NCI-H526 treated with DMSO at 0.1 percent for 48 hours (cell line): ENCODE results near the gene LRRFIP1.
A peak's percentile ranks its signal among the peaks of the same experiment; 100 is the strongest.

Experiments used
- DNase-seq: peaks from one replicate; lab custom pipeline; 2025; lab: John Stamatoyannopoulos, UW

LRRFIP1 gene

GRCh38 chr2:237723602-237724001, 96.2 kb downstream of the LRRFIP1 start:
- no peak for DNase-seq

DNA sequence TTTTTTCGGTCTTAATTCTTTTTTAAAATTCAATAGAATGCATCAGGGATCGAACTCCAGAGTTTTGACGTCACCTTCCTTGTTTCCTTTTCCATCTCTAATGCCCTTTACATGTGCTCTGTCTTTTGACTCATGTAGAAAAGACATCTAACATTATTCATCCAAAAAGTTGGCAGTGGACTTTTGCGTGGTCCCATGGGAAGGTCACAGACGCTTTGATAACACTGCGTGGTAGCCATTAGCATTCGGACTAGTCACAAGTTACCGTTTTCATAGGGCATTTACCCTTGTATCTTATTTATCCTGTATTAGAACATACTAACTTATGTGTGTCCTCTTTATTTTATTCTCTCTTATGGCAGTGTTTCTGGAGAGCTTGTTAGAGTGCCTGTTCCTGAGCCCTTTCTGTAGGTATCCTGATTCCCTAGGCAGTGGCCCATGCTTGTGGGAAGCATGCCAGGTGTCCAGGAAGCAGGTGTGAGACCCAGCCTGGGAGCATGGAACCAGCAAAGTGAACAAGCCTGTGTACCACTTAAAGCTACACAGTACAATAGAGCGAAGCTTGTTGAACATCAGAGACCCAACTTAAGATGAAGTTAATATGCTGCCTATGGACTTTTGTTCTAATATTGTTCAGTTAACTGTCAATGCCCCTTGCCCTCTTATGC, 97.6 kb downstream of the LRRFIP1 start:
- DNase-seq = no peak

DNA sequence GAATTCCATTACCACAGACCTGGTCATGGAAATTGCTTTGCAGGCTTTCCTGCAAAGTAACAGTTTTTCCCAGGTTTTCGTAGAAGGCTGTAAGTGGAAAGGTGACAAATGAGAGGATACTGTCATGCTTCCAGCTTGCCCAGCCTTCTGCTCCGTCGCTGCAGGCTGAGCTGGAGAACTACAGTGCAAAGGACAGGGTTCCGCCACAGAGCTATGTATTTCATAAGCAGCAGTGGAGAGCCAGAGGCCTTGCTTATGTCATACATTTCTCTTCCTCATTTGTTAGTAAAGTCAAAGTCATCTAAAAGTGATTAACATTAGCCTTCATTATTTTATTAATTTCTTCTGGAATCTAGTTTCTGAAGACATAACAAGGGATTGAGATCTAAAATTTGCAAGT, 98.3 kb downstream of the LRRFIP1 start:
- DNase-seq = no peak

GRCh38 chr2:237726401-237726830, 99.0 kb downstream of the LRRFIP1 start:
- DNase-seq = peak; percentile 56

DNA sequence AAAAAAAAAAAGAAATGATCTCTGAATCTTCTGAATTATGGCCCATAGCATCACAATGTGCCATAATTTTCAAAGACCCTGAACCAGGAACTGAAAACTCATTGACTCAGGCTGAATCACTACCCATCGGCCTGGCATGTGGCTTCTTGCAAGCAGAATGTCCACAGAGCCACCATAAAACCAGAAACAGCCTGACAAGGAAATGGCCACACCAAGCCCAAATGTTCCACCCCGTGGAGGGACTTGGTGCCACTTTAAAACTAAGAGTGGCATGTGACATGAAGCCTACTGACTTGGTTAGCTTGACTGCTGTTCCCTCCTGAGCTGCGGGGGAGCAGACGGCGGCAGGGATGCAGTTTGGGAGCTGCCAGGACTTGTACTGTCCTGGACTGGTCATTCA, 100.0 kb downstream of the LRRFIP1 start:
- no peak for DNase-seq

GRCh38 chr2:237729681-237730475, 102.5 kb downstream of the LRRFIP1 start:
- DNase-seq = no peak

GRCh38 chr2:237731663-237732062, 104.3 kb downstream of the LRRFIP1 start:
- DNase-seq = no peak

DNA sequence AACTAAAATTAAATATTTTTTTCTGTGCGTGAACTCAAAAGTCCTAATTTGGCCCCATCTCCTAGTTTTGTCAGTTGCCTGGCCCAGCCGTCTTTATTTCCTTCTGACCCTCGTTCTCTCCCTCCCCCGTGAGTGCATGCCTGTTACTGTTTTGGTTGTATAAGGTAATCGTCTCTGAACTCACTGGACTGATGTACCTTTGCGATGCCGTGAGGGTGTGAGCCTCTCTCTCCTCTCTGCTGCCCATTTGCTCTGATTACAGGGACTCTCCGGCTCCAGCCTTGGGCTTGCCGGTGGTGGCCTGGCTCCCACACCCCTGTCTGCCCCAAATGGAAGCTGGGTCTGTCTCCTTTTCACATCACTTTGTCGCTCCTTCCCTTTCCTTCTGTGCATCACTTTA, 104.7 kb downstream of the LRRFIP1 start:
- DNase-seq = no peak

DNA sequence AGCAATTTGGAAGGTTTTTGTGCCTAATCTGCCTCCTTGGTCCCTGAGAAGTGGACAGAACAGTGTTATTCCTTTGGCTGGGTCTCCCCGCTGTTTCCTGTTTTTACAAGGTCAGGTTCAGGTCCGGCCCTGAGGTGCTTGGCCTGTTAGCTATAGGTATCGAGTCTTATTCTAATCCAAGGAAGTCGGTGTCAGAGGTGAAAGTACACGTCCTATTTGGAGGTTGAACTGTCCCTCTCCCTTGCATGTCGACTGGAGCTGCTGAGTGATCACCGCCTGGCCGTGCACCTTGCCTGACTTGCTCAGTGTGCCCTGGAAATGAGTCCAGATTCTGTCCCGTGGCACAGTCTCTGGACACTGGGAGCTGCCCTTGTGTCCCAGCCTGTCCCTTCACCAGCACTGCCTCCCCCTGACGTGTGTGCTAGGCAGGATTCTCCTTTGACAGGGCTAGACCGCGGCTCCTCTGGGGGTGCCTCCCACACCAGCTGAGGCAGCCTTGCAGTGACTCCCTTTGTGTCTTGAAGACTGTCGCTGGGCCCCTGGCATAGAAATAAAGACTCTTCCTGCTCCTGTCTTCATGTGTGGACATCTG, 105.5 kb downstream of the LRRFIP1 start:
- no peak for DNase-seq

GRCh38 chr2:237733677-237734300, 106.4 kb downstream of the LRRFIP1 start:
- peak; percentile 60 for DNase-seq

DNA sequence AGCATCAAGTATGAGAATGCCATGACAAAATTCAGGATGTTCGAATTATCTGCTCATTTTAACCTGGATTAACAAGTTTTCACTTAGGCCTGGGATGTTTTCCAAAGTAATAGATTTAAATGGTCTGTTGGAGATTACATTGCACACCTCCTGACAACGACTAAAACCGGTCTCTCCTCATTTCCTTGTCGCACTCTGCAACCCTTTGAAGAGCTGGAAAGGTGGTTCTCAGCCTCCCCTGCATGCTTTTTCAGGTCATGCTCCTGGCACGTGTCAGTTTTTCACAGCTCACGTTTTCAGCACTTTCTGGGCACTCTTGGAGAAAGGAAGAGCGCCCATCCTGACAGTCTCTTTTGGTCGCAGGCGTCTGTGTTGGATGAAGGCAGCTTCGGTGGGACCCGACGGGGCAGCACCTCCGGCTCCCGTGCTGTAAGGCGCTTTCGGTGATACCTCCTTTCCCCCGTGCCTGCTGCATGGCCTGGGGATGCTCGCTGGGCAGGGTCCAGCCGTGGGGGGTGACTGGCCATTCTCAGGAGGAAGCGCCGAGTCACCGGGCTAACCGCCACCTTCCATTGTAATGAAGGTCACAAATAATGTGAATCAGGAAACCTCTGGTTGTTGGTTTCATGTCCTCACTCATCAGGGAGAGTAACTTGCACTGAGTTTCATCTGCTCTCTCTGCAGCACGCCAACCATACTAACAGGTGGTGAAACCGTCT, 107.7 kb downstream of the LRRFIP1 start:
- no peak for DNase-seq

- DNase-seq = no peak
These were observed 108.4 kb downstream of the LRRFIP1 start for GRCh38 chr2:237735798-237736197.

DNA sequence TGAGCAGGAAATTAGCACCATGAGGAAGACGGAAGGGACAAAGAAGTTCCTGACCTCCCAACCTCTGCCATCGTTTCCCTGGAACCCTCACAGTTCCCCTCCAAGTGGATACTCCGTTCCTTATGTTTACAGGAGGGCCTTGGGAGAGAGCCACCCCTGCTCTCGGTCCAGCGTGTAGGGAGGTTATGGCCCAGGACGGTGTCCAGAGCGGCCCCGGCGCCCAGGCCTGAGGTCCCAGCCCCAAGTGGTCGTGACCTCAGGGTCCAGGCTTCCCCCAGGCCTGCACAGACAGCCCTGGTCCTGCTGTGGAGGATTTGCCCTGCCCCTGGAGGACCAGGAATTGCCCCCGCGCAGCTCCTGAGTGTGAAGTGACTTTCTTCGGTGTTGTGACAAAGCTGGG, 109.4 kb downstream of the LRRFIP1 start:
- DNase-seq = no peak

GRCh38 chr2:237737196-237737865, 109.9 kb downstream of the LRRFIP1 start:
- no peak for DNase-seq

DNA sequence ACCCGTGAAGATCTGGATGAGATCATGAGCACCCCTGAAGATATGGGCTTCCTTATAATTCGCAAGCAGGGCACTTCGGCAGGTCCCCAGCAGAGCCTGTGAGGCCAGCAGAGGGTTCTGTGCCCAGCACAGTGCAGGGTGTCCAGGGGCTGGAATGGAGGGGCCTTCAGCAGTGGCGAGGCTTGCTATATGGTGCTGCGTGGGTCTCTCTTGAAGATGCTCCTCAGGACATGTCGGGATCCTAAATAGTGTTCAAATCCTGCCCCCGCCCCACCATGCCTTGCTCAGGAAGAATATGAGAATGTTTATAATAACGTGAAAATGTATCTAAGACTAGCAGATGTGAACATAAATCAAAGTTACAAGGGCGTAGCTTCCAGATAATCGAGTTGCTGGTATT, 110.9 kb downstream of the LRRFIP1 start:
- DNase-seq = no peak

- no peak for DNase-seq
These were observed 111.7 kb downstream of the LRRFIP1 start for GRCh38 chr2:237739101-237739500.

DNA sequence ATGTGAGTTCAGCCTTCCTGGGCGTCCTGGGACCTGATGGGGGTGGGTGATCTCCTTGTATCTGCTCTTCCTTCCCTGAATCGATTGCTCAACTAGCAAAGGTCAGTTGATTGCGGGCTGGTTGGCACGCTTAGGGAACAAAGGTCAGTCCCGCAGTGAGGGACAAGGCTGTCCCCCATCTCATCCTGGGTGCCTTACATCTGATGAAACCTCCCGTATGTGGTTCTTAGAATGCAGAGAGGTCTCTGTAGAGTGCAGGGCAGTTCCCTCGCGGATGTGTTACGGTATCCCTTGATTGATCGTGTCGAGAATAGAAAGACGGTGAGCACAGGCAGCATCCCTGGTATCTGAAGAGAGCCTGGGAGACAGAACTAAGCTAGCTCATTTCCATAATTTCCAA, 114.8 kb downstream of the LRRFIP1 start:
- no peak for DNase-seq

- no peak for DNase-seq
These were observed 115.2 kb downstream of the LRRFIP1 start for GRCh38 chr2:237742614-237743013.

- DNase-seq = no peak
These were observed 115.6 kb downstream of the LRRFIP1 start for GRCh38 chr2:237743024-237743423.

GRCh38 chr2:237743561-237744269, 116.3 kb downstream of the LRRFIP1 start:
- DNase-seq = no peak

DNA sequence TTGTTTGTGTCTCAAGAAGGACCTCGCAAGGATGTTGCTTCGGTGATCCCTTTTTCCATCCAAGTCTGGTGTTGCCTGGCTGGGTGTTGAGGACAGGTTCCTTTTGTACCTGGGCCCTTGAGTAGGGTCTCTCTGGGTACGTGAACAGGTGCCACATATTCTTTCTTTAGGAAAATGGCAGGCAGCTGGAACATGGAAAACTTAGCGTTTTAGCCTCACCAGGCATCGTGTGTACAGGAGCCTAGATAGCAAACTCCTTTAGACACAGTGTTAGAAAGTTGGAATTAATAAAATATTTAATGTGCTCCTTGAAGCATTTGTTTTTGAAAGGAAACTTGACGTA, 116.9 kb downstream of the LRRFIP1 start:
- DNase-seq = no peak
